Measurements from ENCODE around the gene KIFAP3.
A peak's percentile ranks its signal among the peaks of the same experiment; 100 is the strongest.
"Not testable (repeated sequence)": the region's sequence is repeated elsewhere in the genome, so short reads cannot be mapped to it uniquely, and the experiment has no call there.

KIFAP3 gene

GRCh38 chr1:169885207-169885606, 189.3 kb downstream of the KIFAP3 start:
- DNase-seq: peak; percentile 29

- no peak for DNase-seq
These were observed 189.9 kb downstream of the KIFAP3 start for GRCh38 chr1:169884634-169885033.

GRCh38 chr1:169882039-169882511, 192.4 kb downstream of the KIFAP3 start:
- no peak for DNase-seq

GRCh38 chr1:169879034-169879840, 195.3 kb downstream of the KIFAP3 start:
- DNase-seq: no peak

- no peak for DNase-seq
These were observed 196.0 kb downstream of the KIFAP3 start for GRCh38 chr1:169878498-169878897.

GRCh38 chr1:169877800-169878491, 196.5 kb downstream of the KIFAP3 start:
- DNase-seq: peak; percentile 67

- peak; percentile 85 for DNase-seq
These were observed 200.3 kb downstream of the KIFAP3 start for GRCh38 chr1:169874229-169874628.

GRCh38 chr1:169873582-169874199, 200.8 kb downstream of the KIFAP3 start:
- peak; percentile 29 for DNase-seq

- no peak for DNase-seq
These were observed 201.6 kb downstream of the KIFAP3 start for GRCh38 chr1:169872906-169873305.

- not testable (repeated sequence) for DNase-seq
These were observed 202.5 kb downstream of the KIFAP3 start for GRCh38 chr1:169871988-169872387.
